Fibroblast of lung (primary cell): ENCODE data around the gene BSX. TPM values are rescaled to one million over a fixed set of nuclear protein-coding genes. Genes with fewer than 3 reads are reported as not detected.

Experiments used
- DNase-seq, 2 donors: peaks; one replicate each; pipeline versions ENCODE4 v3.0.0 to v3.0.0-alpha.2; 2010; ENCODE audit warnings: low read depth in 2 of 2
- H2AFZ ChIP-seq: 2 replicates; pipeline ENCODE4 v1.5.1; 2012; ENCODE audit warnings: low read length, control low read depth, inconsistent platforms
- H3K27ac ChIP-seq: 2 replicates; pipeline ENCODE4 v1.5.1; 2011; ENCODE audit warnings: low read length, control low read depth; ENCODE audit not compliant: insufficient read depth
- H3K27me3 ChIP-seq: 2 replicates; pipeline ENCODE4 v1.5.1; 2011; ENCODE audit warnings: mild to moderate bottlenecking, low read length; ENCODE audit not compliant: control insufficient read depth, insufficient read depth
- H3K36me3 ChIP-seq: 2 replicates; pipeline ENCODE4 v1.5.1; 2011; ENCODE audit warnings: low read length; ENCODE audit not compliant: control insufficient read depth, insufficient read depth
- H3K4me1 ChIP-seq: 2 replicates; pipeline ENCODE4 v1.5.1; 2011; ENCODE audit warnings: low read length; ENCODE audit not compliant: control insufficient read depth, insufficient read depth; ENCODE audit errors: extremely low read depth
- H3K4me2 ChIP-seq: 2 replicates; pipeline ENCODE4 v1.5.1; 2011; ENCODE audit warnings: low read length, control low read depth; ENCODE audit not compliant: insufficient read depth; ENCODE audit errors: extremely low read depth
- H3K4me3 ChIP-seq, 4 experiments: fragments of 200-600 bp in 1 of 4; sonication (generic) in 1 of 4; replicated peaks in 1 of 4; 2 replicates each; pipeline ENCODE4 v1.5.1; 2011 to 2016; ENCODE audit warnings: low read length in 4 of 4, low read depth in 3 of 4, mild to moderate bottlenecking in 3 of 4, control low read depth in 2 of 4, inconsistent platforms in 1 of 4, mixed read lengths in 1 of 4; ENCODE audit not compliant: insufficient read depth in 1 of 4; ENCODE audit errors: control extremely low read depth in 1 of 4
- H3K79me2 ChIP-seq: 2 replicates; pipeline ENCODE4 v1.5.1; 2012; ENCODE audit warnings: mild to moderate bottlenecking, low read length, inconsistent platforms; ENCODE audit not compliant: control insufficient read depth, insufficient read depth
- H3K9ac ChIP-seq: 2 replicates; pipeline ENCODE4 v1.5.1; 2011; ENCODE audit warnings: mild to moderate bottlenecking, low read length, control low read depth; ENCODE audit not compliant: insufficient read depth
- H3K9me3 ChIP-seq: 2 replicates; pipeline ENCODE4 v1.5.1; 2012; ENCODE audit warnings: low read depth, low read length; ENCODE audit not compliant: control insufficient read depth, insufficient read depth
- H4K20me1 ChIP-seq: 2 replicates; pipeline ENCODE4 v1.5.1; 2011; ENCODE audit warnings: low read length; ENCODE audit not compliant: control insufficient read depth, insufficient read depth; ENCODE audit errors: extremely low read depth
- EZH2 ChIP-seq: IDR thresholded peaks from 2 replicates; pipeline ENCODE4 v1.5.1; 2012; ENCODE audit warnings: low read length, control low read depth, mild to moderate bottlenecking; ENCODE audit errors: missing control alignments
- polyA plus RNA-seq, 2 donors: library from polyadenylated mRNA; depleted of rRNA in 1 of 2; stranded (reverse) in 1 of 2; unstranded in 1 of 2; fragments of >200 nt; gene quantifications; 2 replicates each; pipeline ENCODE4 v1.2.1, GENCODE V29; 2011 to 2012; ENCODE audit warnings: missing spikeins in 1 of 2
- total RNA-seq: library from RNA; depleted of rRNA; stranded (reverse); fragments of >200 nt; gene quantifications from 2 replicates; pipeline ENCODE4 v1.2.1, GENCODE V29; 2014
- TF ChIP-seq, protein P1 (sequence below), 2 donors: IDR thresholded peaks in 1 of 2; conservative IDR thresholded peaks in 1 of 2; 1 replicate in 1 of 2; 2 replicates in 1 of 2; pipeline ENCODE4 v1.5.1; 2011 to 2012; ENCODE audit warnings: low read length in 2 of 2, control low read depth in 1 of 2, inconsistent platforms in 1 of 2, low read depth in 1 of 2, mild to moderate bottlenecking in 1 of 2

The BSX gene
- total and polyA plus RNA-seq, 2 donors (not counting 1 experiment from before 2014, with no cell fraction given), result not detected

DNA sequence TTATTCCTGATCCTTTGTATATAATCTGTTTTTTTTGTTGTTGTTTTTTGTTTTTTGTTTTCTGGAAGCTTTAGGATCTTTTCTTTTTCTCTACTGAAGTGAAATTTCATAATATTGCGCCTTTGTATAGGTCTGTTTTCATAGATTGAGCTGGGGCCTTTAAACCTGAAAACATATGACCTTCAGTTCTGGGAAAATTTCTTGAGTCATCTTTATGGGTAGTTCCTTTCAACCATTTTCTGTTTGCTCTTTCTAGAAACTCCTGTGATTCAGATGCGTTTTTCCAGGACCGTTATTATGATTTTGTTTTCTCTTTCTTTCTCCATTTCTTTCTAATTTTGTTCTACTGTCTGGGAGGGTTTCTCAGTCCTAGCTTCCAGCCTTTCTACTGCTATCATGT, 43.7 kb downstream of the BSX start:
- H3K27me3 ChIP-seq, result no peaks in the 10 kb centered on the region
- no peak overlapping the region for H3K4me3 ChIP-seq
- no peak for DNase-seq
- H3K9me3 ChIP-seq, result no peaks in the 10 kb centered on the region
- no peak overlapping the region for H3K4me2 ChIP-seq
- H3K4me1 ChIP-seq, result no peaks in the 10 kb centered on the region
- H4K20me1 ChIP-seq, result no peaks in the 10 kb centered on the region
- TF ChIP-seq EZH2, result no peak
- TF ChIP-seq, protein P1, sequence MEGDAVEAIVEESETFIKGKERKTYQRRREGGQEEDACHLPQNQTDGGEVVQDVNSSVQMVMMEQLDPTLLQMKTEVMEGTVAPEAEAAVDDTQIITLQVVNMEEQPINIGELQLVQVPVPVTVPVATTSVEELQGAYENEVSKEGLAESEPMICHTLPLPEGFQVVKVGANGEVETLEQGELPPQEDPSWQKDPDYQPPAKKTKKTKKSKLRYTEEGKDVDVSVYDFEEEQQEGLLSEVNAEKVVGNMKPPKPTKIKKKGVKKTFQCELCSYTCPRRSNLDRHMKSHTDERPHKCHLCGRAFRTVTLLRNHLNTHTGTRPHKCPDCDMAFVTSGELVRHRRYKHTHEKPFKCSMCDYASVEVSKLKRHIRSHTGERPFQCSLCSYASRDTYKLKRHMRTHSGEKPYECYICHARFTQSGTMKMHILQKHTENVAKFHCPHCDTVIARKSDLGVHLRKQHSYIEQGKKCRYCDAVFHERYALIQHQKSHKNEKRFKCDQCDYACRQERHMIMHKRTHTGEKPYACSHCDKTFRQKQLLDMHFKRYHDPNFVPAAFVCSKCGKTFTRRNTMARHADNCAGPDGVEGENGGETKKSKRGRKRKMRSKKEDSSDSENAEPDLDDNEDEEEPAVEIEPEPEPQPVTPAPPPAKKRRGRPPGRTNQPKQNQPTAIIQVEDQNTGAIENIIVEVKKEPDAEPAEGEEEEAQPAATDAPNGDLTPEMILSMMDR (conservative IDR thresholded peaks at IDR 0.05 in 1 of 2, IDR thresholded peaks at IDR 0.05 in 1 of 2; ENCODE audit: low read depth in 1 of 2, low read length in 2 of 2), result no peak
- H3K36me3 ChIP-seq, result no peaks in the 10 kb centered on the region
- H2AFZ ChIP-seq, result no peak overlapping the region
- H3K79me2 ChIP-seq, result no peaks in the 10 kb centered on the region
- no peak overlapping the region for H3K27ac ChIP-seq
- H3K9ac ChIP-seq, result no peak overlapping the region

DNA sequence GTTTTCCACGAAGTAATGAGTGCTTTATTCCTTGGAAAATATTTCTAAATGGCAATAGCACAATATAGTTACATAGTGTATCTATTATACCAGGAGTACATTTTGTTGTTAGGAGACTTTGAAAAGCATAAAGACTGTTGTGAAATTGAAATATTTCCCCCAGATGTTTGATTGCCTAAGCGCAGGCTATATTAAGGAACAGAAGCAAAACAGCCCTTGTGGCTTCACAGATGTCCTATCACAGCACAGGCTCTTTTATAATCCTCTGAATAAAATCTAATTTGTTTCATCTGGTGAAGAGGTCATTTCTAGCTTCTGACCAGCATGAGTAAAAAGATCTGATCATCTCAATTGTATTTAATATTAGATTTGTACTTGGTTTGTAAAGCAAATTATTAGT, 48.2 kb downstream of the BSX start:
- no peaks in the 10 kb centered on the region for H4K20me1 ChIP-seq

DNA sequence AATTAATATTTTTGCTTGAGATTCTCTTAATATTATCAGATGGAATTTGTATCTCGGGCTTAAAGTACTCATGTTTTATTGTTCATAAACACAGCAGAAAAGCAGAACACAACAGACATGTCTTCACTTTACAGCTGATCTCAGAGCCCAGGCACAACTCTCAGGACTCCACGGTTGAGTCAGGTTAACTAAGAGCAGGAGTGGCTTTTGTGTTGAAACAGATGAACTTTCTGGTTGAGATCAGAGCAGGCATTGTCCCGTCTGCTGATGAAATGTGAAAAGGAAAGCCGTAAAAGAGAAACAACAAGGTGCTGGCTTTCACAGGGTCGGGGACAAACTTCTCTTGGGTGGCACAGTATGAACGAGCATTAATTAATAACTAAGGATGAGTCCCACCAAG, 50.1 kb downstream of the BSX start:
- no peaks in the 10 kb centered on the region for H3K9me3 ChIP-seq
- no peaks in the 10 kb centered on the region for H3K4me1 ChIP-seq
- no peaks in the 10 kb centered on the region for H4K20me1 ChIP-seq
- TF ChIP-seq EZH2, result no peak
- TF ChIP-seq, protein P1 (conservative IDR thresholded peaks at IDR 0.05 in 1 of 2, IDR thresholded peaks at IDR 0.05 in 1 of 2; ENCODE audit: low read depth in 1 of 2, low read length in 2 of 2), result no peak
- H3K4me2 ChIP-seq, result no peak overlapping the region
- no peak overlapping the region for H3K9ac ChIP-seq
- no peaks in the 10 kb centered on the region for H3K79me2 ChIP-seq
- H3K4me3 ChIP-seq, result no peak overlapping the region
- H3K27me3 ChIP-seq, result no peaks in the 10 kb centered on the region
- DNase-seq, result no peak
- no peaks in the 10 kb centered on the region for H3K36me3 ChIP-seq
- no peak overlapping the region for H2AFZ ChIP-seq
- H3K27ac ChIP-seq, result no peak overlapping the region

More for the DNA sequence above, 48.2 kb downstream of the BSX start:
- Histone ChIP-seq H2AFZ (no peak overlapping the region), H3K27ac (no peak overlapping the region), H3K4me3 (no peak overlapping the region), H3K4me1 (no peaks in the 10 kb centered on the region), H3K27me3 (no peaks in the 10 kb centered on the region), H3K9ac (no peak overlapping the region), H3K4me2 (no peak overlapping the region), H3K79me2 (no peaks in the 10 kb centered on the region), H3K36me3 (no peaks in the 10 kb centered on the region), H3K9me3 (no peaks in the 10 kb centered on the region)
- no peak for TF ChIP-seq EZH2
- TF ChIP-seq, protein P1 (conservative IDR thresholded peaks at IDR 0.05 in 1 of 2, IDR thresholded peaks at IDR 0.05 in 1 of 2; ENCODE audit: low read depth in 1 of 2, low read length in 2 of 2), result no peak
- DNase-seq, result no peak

Other genes starting within 250 kb of the BSX start
- gene CRTAM, start 143.3 kb downstream of the BSX start, total RNA-seq, result under 0.01 TPM in 2 replicates
- not detected in 2 replicates for gene CRTAM, start 143.3 kb downstream of the BSX start, polyA plus RNA-seq
- gene JHY, start 99.1 kb downstream of the BSX start, total RNA-seq, result 2.1 and 3.5 TPM in 2 replicates
- gene JHY, start 99.1 kb downstream of the BSX start, polyA plus RNA-seq, result 1.6 and 2.6 TPM in 2 replicates
- gene HSPA8, start 80.3 kb upstream of the BSX start, total RNA-seq, result 2,158 and 2,829 TPM in 2 replicates
- gene HSPA8, start 80.3 kb upstream of the BSX start, polyA plus RNA-seq, result 2,431 and 3,603 TPM in 2 replicates
- gene CLMP, start 213.4 kb upstream of the BSX start, total RNA-seq, result 84.5 and 107 TPM in 2 replicates
- 151 and 243 TPM in 2 replicates for gene CLMP, start 213.4 kb upstream of the BSX start, polyA plus RNA-seq